ENCODE data around the gene KAT6B. TPM values are rescaled to one million over a fixed set of nuclear protein-coding genes. Genes with fewer than 3 reads are reported as not detected.

KAT6B gene
- total and polyA plus RNA-seq, 7 experiments from 2014 or later = 33.2 to 80.5 (median 63.6) TPM

DNA sequence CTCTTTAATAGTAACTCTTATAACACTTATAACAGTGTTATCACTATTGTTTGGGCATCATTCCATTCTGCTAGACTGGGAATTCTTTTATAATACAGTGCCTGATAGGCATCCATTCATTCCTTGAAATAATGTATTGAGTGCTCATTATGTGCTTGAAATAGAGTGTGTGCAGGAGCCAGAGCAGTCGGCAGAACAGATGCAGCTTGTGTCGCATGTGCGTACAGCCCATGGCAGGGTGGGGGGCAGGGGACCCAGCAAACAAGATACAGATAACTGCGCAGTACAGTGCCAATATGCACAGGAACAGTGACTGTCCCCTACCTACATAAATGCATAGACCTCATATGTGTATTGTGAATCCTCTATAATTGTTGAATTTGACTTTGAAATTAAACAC lies 99.3 kb downstream of the KAT6B start:
- POLR2A ChIA-PET = no interaction called here
- H3K4me3 Mint-ChIP-seq = no peak overlapping the region
- no peaks in the 10 kb centered on the region for H3K27me3 Mint-ChIP-seq
- H3K27ac Mint-ChIP-seq = peak overlapping the region in 1 of 9 donors; percentile 53
- H3K27ac ChIP-seq (ENCODE audit: low read depth, low read length) = no peak overlapping the region
- intact Hi-C loops (cut with micrococcal nuclease) = no loop called here
- no peak for DNase-seq
- H3K36me3 Mint-ChIP-seq = peaks cover 0 to 5% (median under 1%) of the 10 kb centered on the region in 5 donors
- H3K4me3 ChIP-seq (ENCODE audit: low read length) = no peak overlapping the region
- no peak for ATAC-seq
- CTCF ChIA-PET = no interaction called here
- no peaks in the 10 kb centered on the region for H3K27me3 ChIP-seq (ENCODE audit: control insufficient read depth in 2 of 2, insufficient read depth in 2 of 2, low read length in 2 of 2)
- H3K4me1 Mint-ChIP-seq = peaks cover 19 to 76% (median 51%) of the 10 kb centered on the region in 7 donors
- H3K9me3 Mint-ChIP-seq = peaks cover 0 to under 1% (median 0%) of the 10 kb centered on the region in 11 donors
- no peaks in the 10 kb centered on the region for H3K4me1 ChIP-seq (ENCODE audit: control insufficient read depth in 2 of 2, insufficient read depth in 2 of 2, low read length in 2 of 2)
- H3K9me3 ChIP-seq (ENCODE audit: control insufficient read depth in 2 of 3, low read length in 3 of 3) = no peaks in the 10 kb centered on the region
- no peaks in the 10 kb centered on the region for H3K36me3 ChIP-seq (ENCODE audit: control insufficient read depth in 2 of 3, insufficient read depth in 3 of 3, low read length in 3 of 3)

- Histone ChIP-seq H3K4me1 (ENCODE audit: control insufficient read depth in 2 of 2, insufficient read depth in 2 of 2, low read length in 2 of 2) (no peaks in the 10 kb centered on the region), H3K27ac (ENCODE audit: low read depth, low read length) (no peak overlapping the region), H3K9me3 (ENCODE audit: control insufficient read depth in 2 of 3, low read length in 3 of 3) (no peaks in the 10 kb centered on the region), H3K36me3 (ENCODE audit: control insufficient read depth in 2 of 3, insufficient read depth in 3 of 3, low read length in 3 of 3) (no peaks in the 10 kb centered on the region), H3K27me3 (ENCODE audit: control insufficient read depth in 2 of 2, insufficient read depth in 2 of 2, low read length in 2 of 2) (no peaks in the 10 kb centered on the region), H3K4me3 (ENCODE audit: low read length) (no peak overlapping the region)
- peaks cover 18 to 76% (median 52%) of the 10 kb centered on the region in 7 donors for H3K4me1 Mint-ChIP-seq
- H3K4me3 Mint-ChIP-seq = peak overlapping the region in 1 of 10 donors; percentile 3
- intact Hi-C loops (cut with micrococcal nuclease) = no loop called here
- H3K27me3 Mint-ChIP-seq = no peaks in the 10 kb centered on the region
- ChIA-PET CTCF (no interaction called here), POLR2A (no interaction called here)
- peaks cover 0 to 4% (median 0%) of the 10 kb centered on the region in 5 donors for H3K36me3 Mint-ChIP-seq
- peak overlapping the region in 2 of 9 donors; percentile 14 to 56 for H3K27ac Mint-ChIP-seq
- no peak for DNase-seq
- H3K9me3 Mint-ChIP-seq = no peaks in the 10 kb centered on the region
- no peak for ATAC-seq
These were observed 100.6 kb downstream of the KAT6B start for GRCh38 chr10:74926791-74927585.

GRCh38 chr10:74927701-74928100 lies 101.3 kb downstream of the KAT6B start:
- Mint-ChIP-seq H3K4me1 (peaks cover 17 to 75% (median 51%) of the 10 kb centered on the region in 7 donors), H3K9me3 (no peaks in the 10 kb centered on the region), H3K27ac (peak overlapping the region in 1 of 9 donors; percentile 56), H3K4me3 (no peak overlapping the region), H3K27me3 (no peaks in the 10 kb centered on the region), H3K36me3 (peaks cover 0 to 8% (median 0%) of the 10 kb centered on the region in 5 donors)
- ATAC-seq (no peak), DNase-seq (no peak)
- Histone ChIP-seq H3K27ac (ENCODE audit: low read depth, low read length) (no peak overlapping the region), H3K36me3 (ENCODE audit: control insufficient read depth in 2 of 3, insufficient read depth in 3 of 3, low read length in 3 of 3) (no peaks in the 10 kb centered on the region), H3K4me1 (ENCODE audit: control insufficient read depth in 2 of 2, insufficient read depth in 2 of 2, low read length in 2 of 2) (no peaks in the 10 kb centered on the region), H3K4me3 (ENCODE audit: low read length) (no peak overlapping the region), H3K9me3 (ENCODE audit: control insufficient read depth in 2 of 3, low read length in 3 of 3) (no peaks in the 10 kb centered on the region), H3K27me3 (ENCODE audit: control insufficient read depth in 2 of 2, insufficient read depth in 2 of 2, low read length in 2 of 2) (no peaks in the 10 kb centered on the region)
- CTCF ChIA-PET = no interaction called here
- POLR2A ChIA-PET = no interaction called here
- intact Hi-C loops (cut with micrococcal nuclease) = no loop called here

GRCh38 chr10:74928742-74929191 lies 102.4 kb downstream of the KAT6B start:
- ChIA-PET POLR2A (no interaction called here), CTCF (no interaction called here)
- no peaks in the 10 kb centered on the region for H3K27me3 ChIP-seq (ENCODE audit: control insufficient read depth in 2 of 2, insufficient read depth in 2 of 2, low read length in 2 of 2)
- Mint-ChIP-seq H3K27ac (no peak overlapping the region), H3K27me3 (no peaks in the 10 kb centered on the region), H3K4me1 (peaks cover 8 to 74% (median 50%) of the 10 kb centered on the region in 7 donors), H3K9me3 (no peaks in the 10 kb centered on the region), H3K4me3 (no peak overlapping the region), H3K36me3 (peaks cover 0 to 10% (median 0%) of the 10 kb centered on the region in 5 donors)
- H3K36me3 ChIP-seq (ENCODE audit: control insufficient read depth in 2 of 3, insufficient read depth in 3 of 3, low read length in 3 of 3) = no peaks in the 10 kb centered on the region
- no peak overlapping the region for H3K4me3 ChIP-seq (ENCODE audit: low read length)
- no peaks in the 10 kb centered on the region for H3K9me3 ChIP-seq (ENCODE audit: control insufficient read depth in 2 of 3, low read length in 3 of 3)
- DNase-seq = no peak
- no peak for ATAC-seq
- intact Hi-C loops (cut with micrococcal nuclease) = no loop called here
- no peak overlapping the region for H3K27ac ChIP-seq (ENCODE audit: low read depth, low read length)
- H3K4me1 ChIP-seq (ENCODE audit: control insufficient read depth in 2 of 2, insufficient read depth in 2 of 2, low read length in 2 of 2) = no peaks in the 10 kb centered on the region

GRCh38 chr10:74929197-74929596 lies 102.8 kb downstream of the KAT6B start:
- Histone ChIP-seq H3K36me3 (ENCODE audit: control insufficient read depth in 2 of 3, insufficient read depth in 3 of 3, low read length in 3 of 3) (no peaks in the 10 kb centered on the region), H3K4me3 (ENCODE audit: low read length) (no peak overlapping the region), H3K9me3 (ENCODE audit: control insufficient read depth in 2 of 3, low read length in 3 of 3) (no peaks in the 10 kb centered on the region), H3K4me1 (ENCODE audit: control insufficient read depth in 2 of 2, insufficient read depth in 2 of 2, low read length in 2 of 2) (no peaks in the 10 kb centered on the region), H3K27ac (ENCODE audit: low read depth, low read length) (no peak overlapping the region), H3K27me3 (ENCODE audit: control insufficient read depth in 2 of 2, insufficient read depth in 2 of 2, low read length in 2 of 2) (no peaks in the 10 kb centered on the region)
- no peak overlapping the region for H3K4me3 Mint-ChIP-seq
- ChIA-PET POLR2A (no interaction called here), CTCF (no interaction called here)
- no peak for DNase-seq
- intact Hi-C loops (cut with micrococcal nuclease) = no loop called here
- H3K4me1 Mint-ChIP-seq = peaks cover 7 to 71% (median 49%) of the 10 kb centered on the region in 7 donors
- no peaks in the 10 kb centered on the region for H3K9me3 Mint-ChIP-seq
- no peak overlapping the region for H3K27ac Mint-ChIP-seq
- H3K27me3 Mint-ChIP-seq = no peaks in the 10 kb centered on the region
- ATAC-seq = no peak
- peaks cover 0 to 11% (median 1%) of the 10 kb centered on the region in 5 donors for H3K36me3 Mint-ChIP-seq

GRCh38 chr10:74930965-74931364 lies 104.6 kb downstream of the KAT6B start:
- peak overlapping the region in 1 of 9 donors; percentile 29 for H3K27ac Mint-ChIP-seq
- peaks cover 0 to 14% (median 4%) of the 10 kb centered on the region in 5 donors for H3K36me3 Mint-ChIP-seq
- H3K27ac ChIP-seq (ENCODE audit: low read depth, low read length) = no peak overlapping the region
- intact Hi-C loops (cut with micrococcal nuclease) = no loop called here
- POLR2A ChIA-PET = interaction anchor here (0.7 kb wide), 1 partner anchor 190 kb away, joined by 3 read pairs; no protein-coding TSS in a partner anchor
- DNase-seq = no peak
- no peaks in the 10 kb centered on the region for H3K9me3 Mint-ChIP-seq
- H3K4me3 Mint-ChIP-seq = no peak overlapping the region
- no peaks in the 10 kb centered on the region for H3K4me1 ChIP-seq (ENCODE audit: control insufficient read depth in 2 of 2, insufficient read depth in 2 of 2, low read length in 2 of 2)
- no peaks in the 10 kb centered on the region for H3K27me3 ChIP-seq (ENCODE audit: control insufficient read depth in 2 of 2, insufficient read depth in 2 of 2, low read length in 2 of 2)
- no peak for ATAC-seq
- no peaks in the 10 kb centered on the region for H3K27me3 Mint-ChIP-seq
- H3K9me3 ChIP-seq (ENCODE audit: control insufficient read depth in 2 of 3, low read length in 3 of 3) = no peaks in the 10 kb centered on the region
- H3K4me3 ChIP-seq (ENCODE audit: low read length) = no peak overlapping the region
- H3K36me3 ChIP-seq (ENCODE audit: control insufficient read depth in 2 of 3, insufficient read depth in 3 of 3, low read length in 3 of 3) = no peaks in the 10 kb centered on the region
- CTCF ChIA-PET = no interaction called here
- peaks cover 12 to 73% (median 53%) of the 10 kb centered on the region in 7 donors for H3K4me1 Mint-ChIP-seq

- H3K36me3 Mint-ChIP-seq = peaks cover 0 to 14% (median 4%) of the 10 kb centered on the region in 5 donors
- ChIA-PET CTCF (no interaction called here), POLR2A (no interaction called here)
- Histone ChIP-seq H3K27ac (ENCODE audit: low read depth, low read length) (no peak overlapping the region), H3K9me3 (ENCODE audit: control insufficient read depth in 2 of 3, low read length in 3 of 3) (no peaks in the 10 kb centered on the region), H3K4me3 (ENCODE audit: low read length) (no peak overlapping the region), H3K36me3 (ENCODE audit: control insufficient read depth in 2 of 3, insufficient read depth in 3 of 3, low read length in 3 of 3) (no peaks in the 10 kb centered on the region), H3K4me1 (ENCODE audit: control insufficient read depth in 2 of 2, insufficient read depth in 2 of 2, low read length in 2 of 2) (peaks cover 0 to 3% of the 10 kb centered on the region in 2 donors), H3K27me3 (ENCODE audit: control insufficient read depth in 2 of 2, insufficient read depth in 2 of 2, low read length in 2 of 2) (no peaks in the 10 kb centered on the region)
- H3K4me3 Mint-ChIP-seq = no peak overlapping the region
- no peaks in the 10 kb centered on the region for H3K9me3 Mint-ChIP-seq
- H3K27me3 Mint-ChIP-seq = no peaks in the 10 kb centered on the region
- no peak for ATAC-seq
- no peak overlapping the region for H3K27ac Mint-ChIP-seq
- intact Hi-C loops (cut with micrococcal nuclease) = no loop called here
- DNase-seq = no peak
- H3K4me1 Mint-ChIP-seq = peaks cover 7 to 70% (median 45%) of the 10 kb centered on the region in 7 donors
These were observed 106.2 kb downstream of the KAT6B start for GRCh38 chr10:74932648-74933047.
